Measurements from ENCODE around the gene OR4X1. TPM values are rescaled to one million over a fixed set of nuclear protein-coding genes. Genes with fewer than 3 reads are reported as not detected.
"Not testable (repeated sequence)": the region's sequence is repeated elsewhere in the genome, so short reads cannot be mapped to it uniquely, and the experiment has no call there.

The OR4X1 gene
- total RNA-seq, 3 donors from 2014 or later, result not detected

GRCh38 chr11:48305923-48306322 is 42.3 kb downstream of the OR4X1 start, which contains the start of gene OR4S1:
Gene OR4S1, plus strand, starts transcription at chr11:48306223. Its CDS starts 0 bp downstream, at chr11:48306223.
- Histone ChIP-seq H3K4me3 (no peak within 1 kb of the TSS), H3K4me1 (no peaks in the 10 kb centered on the region), H3K27me3 (no peaks in the 10 kb centered on the region), H3K27ac (no peak within 1 kb of the TSS), H3K9me3 (peaks cover 0 to 2% of the 10 kb centered on the region in 2 donors), H3K36me3 (no peaks in the 10 kb centered on the region)
- intact Hi-C loops (cut with DNase I; ENCODE audit: low total_unique reads), result no loop called here
- TF ChIP-seq POLR2A (IDR thresholded peaks at IDR 0.05), result no peak
- TF ChIP-seq CTCF (IDR thresholded peaks at IDR 0.05), result no peak
- no peak for TF ChIP-seq POLR2AphosphoS5 (IDR thresholded peaks at IDR 0.05)
- DNase-seq (ENCODE audit: low spot score in 2 of 2), result no peak

- intact Hi-C loops (cut with DNase I; ENCODE audit: low total_unique reads), result no loop called here
- Histone ChIP-seq H3K4me3 (no peak overlapping the region), H3K4me1 (no peaks in the 10 kb centered on the region), H3K36me3 (no peaks in the 10 kb centered on the region), H3K9me3 (peaks cover 0 to 4% of the 10 kb centered on the region in 2 donors), H3K27me3 (no peaks in the 10 kb centered on the region), H3K27ac (no peak overlapping the region)
- no peak for DNase-seq (ENCODE audit: low spot score in 2 of 2)
- TF ChIP-seq CTCF (IDR thresholded peaks at IDR 0.05) (peak in 2 of 3 donors; percentile 25 to 43), POLR2AphosphoS5 (IDR thresholded peaks at IDR 0.05) (no peak), POLR2A (IDR thresholded peaks at IDR 0.05) (no peak)
Observed at GRCh38 chr11:48307760-48308386, 44.2 kb downstream of the OR4X1 start.

- H3K27me3 ChIP-seq; H3K4me3 ChIP-seq; H3K27ac ChIP-seq; intact Hi-C loops (cut with DNase I; ENCODE audit: low total_unique reads); DNase-seq (ENCODE audit: low spot score in 2 of 2); H3K4me1 ChIP-seq; H3K36me3 ChIP-seq; H3K9me3 ChIP-seq: not testable (repeated sequence)
Observed at GRCh38 chr11:48313590-48313989, 49.9 kb downstream of the OR4X1 start.

Other genes starting within 250 kb of the OR4X1 start
- not detected for gene OR4B1, start 47.1 kb upstream of the OR4X1 start, total RNA-seq
- gene OR4X2, start 18.8 kb upstream of the OR4X1 start, total RNA-seq, result not detected
- not detected for gene OR4S1, start 42.4 kb downstream of the OR4X1 start, total RNA-seq
- not detected for gene OR4C3, start 61.1 kb downstream of the OR4X1 start, total RNA-seq
- not detected for gene OR4C5, start 102.6 kb downstream of the OR4X1 start, total RNA-seq
- not detected for gene OR4A47, start 224.9 kb downstream of the OR4X1 start, total RNA-seq

Measured in breast epithelium (tissue), 4 donors.